Lung (tissue), 12 donors: ENCODE results near the gene SSC5D. TPM values are rescaled to one million over a fixed set of nuclear protein-coding genes. Genes with fewer than 3 reads are reported as not detected.

ENCODE experiments used
- ATAC-seq: fragments of 200-7000 bp; cut with Tn5 transposase; one replicate; pipeline ENCODE4 v1.9.1; 2020; ENCODE audit warnings: moderate number of reproducible peaks; ENCODE audit not compliant: insufficient read depth, low FRiP score
- DNase-seq, 3 donors: peaks; one replicate each; pipeline ENCODE4 v3.0.0-alpha.2; 2013 to 2017
- H3K27ac ChIP-seq, 2 donors: one replicate each; pipeline ENCODE4 v1.5.1; 2013; ENCODE audit warnings: mild to moderate bottlenecking in 2 of 2, moderate library complexity in 2 of 2, control low read depth in 1 of 2, inconsistent platforms in 1 of 2, low read depth in 1 of 2, low read length in 1 of 2
- H3K27me3 ChIP-seq, 3 donors: one replicate each; pipeline ENCODE4 v1.5.1; 2013; ENCODE audit warnings: low read length in 2 of 3; ENCODE audit not compliant: control insufficient read depth in 3 of 3, insufficient read depth in 3 of 3
- H3K36me3 ChIP-seq, 4 donors: one replicate each; pipeline ENCODE4 v1.5.1; 2013; ENCODE audit warnings: low read length in 4 of 4, mild to moderate bottlenecking in 1 of 4, moderate library complexity in 1 of 4; ENCODE audit not compliant: control insufficient read depth in 4 of 4, insufficient read depth in 4 of 4
- H3K4me1 ChIP-seq, 5 donors: one replicate each; pipeline ENCODE4 v1.5.1; 2013; ENCODE audit warnings: low read length in 5 of 5, mild to moderate bottlenecking in 2 of 5, moderate library complexity in 1 of 5; ENCODE audit not compliant: control insufficient read depth in 5 of 5, insufficient read depth in 5 of 5
- H3K4me3 ChIP-seq: one replicate; pipeline ENCODE4 v1.5.1; 2013; ENCODE audit warnings: mild to moderate bottlenecking, control low read depth, moderate library complexity
- H3K9ac ChIP-seq, 2 donors: one replicate each; pipeline ENCODE4 v1.5.1; 2013; ENCODE audit warnings: low read length in 2 of 2, control low read depth in 1 of 2; ENCODE audit not compliant: insufficient read depth in 1 of 2
- H3K9me3 ChIP-seq, 4 donors: one replicate each; pipeline ENCODE4 v1.5.1; 2013; ENCODE audit warnings: low read length in 3 of 4, mild to moderate bottlenecking in 1 of 4, moderate library complexity in 1 of 4; ENCODE audit not compliant: control insufficient read depth in 4 of 4, insufficient read depth in 3 of 4
- CTCF ChIP-seq: IDR thresholded peaks from 2 replicates; pipeline ENCODE4 v1.5.1; 2012; ENCODE audit warnings: mild to moderate bottlenecking; ENCODE audit errors: control extremely low read depth, extremely low read depth
- WGBS, 2 donors: extraction: QIAGEN DNeasy Blood & Tissue Kit; methylation state at CpG; one replicate each; pipeline ENCODE4 v1.1.7; 2013; 5-methylcytosine and 5-hydroxymethylcytosine counted together
- polyA plus RNA-seq, 2 donors: library from polyadenylated mRNA; stranded (reverse); fragments of 200-250 nt; gene quantifications; one replicate each; pipeline ENCODE4 v1.2.1, GENCODE V29; 2013
- total RNA-seq, 2 donors: library from RNA; depleted of rRNA in 1 of 2; stranded (reverse); fragments of >200 nt in 1 of 2; gene quantifications; one replicate each; pipeline ENCODE4 v1.2.1, GENCODE V29; 2014 to 2021
- donor health status: control.
- donor health status: control.
- donor health status: Bipolar disorder and iron deficiency.
- donor health status: healthy.
- donor health status: DM: yes; HTN: yes; CAD: no.

SSC5D gene
- total and polyA plus RNA-seq, 4 donors, result 0.66 to 8.4 (median 4.4) TPM

GRCh38 chr19:55504252-55504603 is 16.0 kb downstream of the SSC5D start:
- no peak overlapping the region for H3K4me3 ChIP-seq
- H3K9ac ChIP-seq, result no peak overlapping the region
- ATAC-seq (no peak), DNase-seq (no peak)
- no peak for TF ChIP-seq CTCF
- H3K27me3 ChIP-seq, result no peaks in the 10 kb centered on the region
- peaks cover 0 to 2% (median 0%) of the 10 kb centered on the region in 4 donors for H3K36me3 ChIP-seq
- H3K4me1 ChIP-seq, result no peaks in the 10 kb centered on the region
- 29 to 30% methylated on average over 13 of the region's 13 CpGs for WGBS, 2 donors
- H3K27ac ChIP-seq, result no peak overlapping the region
- H3K9me3 ChIP-seq, result no peaks in the 10 kb centered on the region

DNA sequence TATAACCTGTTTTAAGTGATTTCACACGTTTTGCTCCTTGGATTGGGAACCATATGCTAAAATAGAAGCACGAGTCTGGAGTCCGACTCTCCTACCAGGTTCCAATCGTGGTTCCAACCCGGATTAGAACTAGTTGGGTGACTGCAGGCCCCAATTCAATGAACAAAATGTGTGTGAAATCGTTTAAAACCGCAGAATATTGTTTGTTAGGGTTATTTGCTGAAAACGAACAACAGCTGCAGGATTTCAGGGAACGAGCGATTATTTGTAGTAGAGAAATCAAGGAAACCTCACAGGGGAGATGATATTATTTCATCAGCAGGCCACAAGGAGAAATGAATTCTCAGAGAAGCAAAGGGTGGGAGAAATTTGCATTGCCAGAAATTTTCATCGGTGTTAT is 16.7 kb downstream of the SSC5D start:
- H3K9ac ChIP-seq, result no peak overlapping the region
- no peaks in the 10 kb centered on the region for H3K4me1 ChIP-seq
- ATAC-seq (no peak), DNase-seq (no peak)
- no peak overlapping the region for H3K27ac ChIP-seq
- no peak overlapping the region for H3K4me3 ChIP-seq
- no peak for TF ChIP-seq CTCF
- no peaks in the 10 kb centered on the region for H3K27me3 ChIP-seq
- H3K9me3 ChIP-seq, result no peaks in the 10 kb centered on the region
- 87% methylated on average over 11 of the region's 11 CpGs for WGBS, 2 donors
- H3K36me3 ChIP-seq, result peaks cover 0 to 2% (median 0%) of the 10 kb centered on the region in 4 donors

DNA sequence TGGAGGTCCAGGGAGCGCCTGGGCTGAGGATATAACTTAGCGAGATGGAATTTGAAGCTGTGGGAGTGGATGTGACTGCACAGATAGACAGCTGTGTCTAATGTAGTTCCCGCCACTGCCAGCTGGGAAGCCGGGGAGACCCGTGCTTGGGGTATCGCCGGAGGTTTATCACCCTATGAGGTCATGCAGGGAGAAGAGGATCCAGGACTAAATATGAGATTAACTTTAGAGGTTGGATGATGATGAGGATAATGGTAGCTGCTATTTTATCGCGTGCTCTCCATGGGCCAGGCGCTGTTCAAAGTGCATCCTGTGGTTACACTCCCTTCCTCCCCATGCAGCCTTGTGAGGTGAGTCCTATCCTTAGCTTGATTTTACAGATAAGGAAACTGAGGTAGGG is 19.9 kb downstream of the SSC5D start:
- no peak for TF ChIP-seq CTCF
- Histone ChIP-seq H3K9ac (no peak overlapping the region), H3K9me3 (no peaks in the 10 kb centered on the region), H3K4me3 (no peak overlapping the region), H3K27me3 (no peaks in the 10 kb centered on the region), H3K4me1 (no peaks in the 10 kb centered on the region), H3K27ac (no peak overlapping the region), H3K36me3 (peaks cover 0 to 2% (median 0%) of the 10 kb centered on the region in 4 donors)
- no peak for DNase-seq
- WGBS, 2 donors, result 68 to 71% methylated on average over 10 of the region's 10 CpGs
- ATAC-seq, result no peak

DNA sequence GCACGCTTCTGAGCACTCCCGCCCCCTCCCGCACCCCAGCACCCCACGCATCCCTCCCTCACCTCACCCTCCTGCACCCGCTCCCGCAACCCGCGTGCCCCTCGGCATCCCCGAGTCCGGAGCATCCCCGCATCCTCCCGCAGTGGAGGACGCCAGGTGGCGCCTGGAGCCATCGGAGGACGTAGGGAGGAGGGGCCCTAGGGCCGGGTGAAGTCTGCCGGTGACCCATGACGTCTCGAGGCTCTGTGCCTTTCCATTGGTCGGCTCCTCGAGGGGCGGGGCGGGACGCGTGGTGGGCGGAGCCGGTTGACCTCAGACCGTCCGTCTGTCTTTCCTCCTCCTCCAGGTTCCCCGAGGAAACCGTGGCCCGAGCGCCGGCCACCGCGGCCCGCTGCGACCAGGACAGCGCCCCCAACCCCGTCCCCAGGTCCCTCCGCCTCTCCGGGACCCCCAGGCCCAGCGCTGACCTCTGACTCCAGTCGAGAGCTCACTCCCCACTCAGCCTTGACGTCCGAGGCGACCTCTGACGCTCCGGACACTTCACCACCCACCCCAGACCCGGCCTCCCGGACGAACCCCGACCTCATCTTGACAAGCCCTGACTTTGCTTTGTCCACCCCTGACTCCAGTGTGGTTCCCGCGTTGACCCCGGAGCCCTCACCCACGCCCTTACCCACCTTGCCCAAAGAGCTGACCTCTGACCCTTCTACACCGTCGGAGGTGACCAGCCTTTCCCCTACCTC is 28.8 kb downstream of the SSC5D start:
- Histone ChIP-seq H3K4me1 (peaks cover 0 to 6% (median 1%) of the 10 kb centered on the region in 5 donors), H3K9ac (peak overlapping the region in 1 of 2 donors; percentile 55), H3K27me3 (no peaks in the 10 kb centered on the region), H3K4me3 (peak overlapping the region; percentile 48), H3K36me3 (no peaks in the 10 kb centered on the region), H3K27ac (peak overlapping the region; percentile 90 to 93), H3K9me3 (no peaks in the 10 kb centered on the region)
- DNase-seq (peak; percentile 91 to 94 (median 93)), ATAC-seq (peak; percentile 98)
- 9 to 10% methylated on average over 61 of the region's 61 CpGs for WGBS, 2 donors
- TF ChIP-seq CTCF, result peak; percentile 87
